T-helper 9 cell (primary cell): Measurements from ENCODE around the gene RAX.
"Not testable (repeated sequence)": the region's sequence is repeated elsewhere in the genome, so short reads cannot be mapped to it uniquely, and the experiment has no call there.

ENCODE experiments used
- DNase-seq: peaks from one replicate; pipeline ENCODE4 v3.0.0-alpha.2; 2020

The RAX gene

GRCh38 chr18:59272221-59272888 lies 899 bp downstream of the RAX start:
- no peak for DNase-seq

GRCh38 chr18:59271606-59272220 lies 1.5 kb downstream of the RAX start:
- no peak for DNase-seq

- no peak for DNase-seq
Measured at GRCh38 chr18:59270689-59271257, 2.5 kb downstream of the RAX start.

GRCh38 chr18:59269563-59270119 lies 3.6 kb downstream of the RAX start:
- no peak for DNase-seq

GRCh38 chr18:59268721-59269562 lies 4.3 kb downstream of the RAX start:
- DNase-seq: no peak

GRCh38 chr18:59268127-59268720 lies 5.0 kb downstream of the RAX start:
- DNase-seq: no peak

GRCh38 chr18:59267503-59268126 lies 5.6 kb downstream of the RAX start:
- DNase-seq: no peak

- no peak for DNase-seq
Measured at GRCh38 chr18:59266886-59267502, 6.3 kb downstream of the RAX start.

- DNase-seq: no peak
Measured at GRCh38 chr18:59266459-59266858, 6.8 kb downstream of the RAX start.

GRCh38 chr18:59265974-59266369 lies 7.3 kb downstream of the RAX start:
- DNase-seq: no peak

- DNase-seq: no peak
Measured at GRCh38 chr18:59265246-59265973, 7.8 kb downstream of the RAX start.

- no peak for DNase-seq
Measured at GRCh38 chr18:59264651-59265245, 8.5 kb downstream of the RAX start.

- no peak for DNase-seq
Measured at GRCh38 chr18:59264121-59264571, 9.1 kb downstream of the RAX start.

GRCh38 chr18:59263661-59264060 lies 9.6 kb downstream of the RAX start:
- DNase-seq: no peak

- DNase-seq: not testable (repeated sequence)
Measured at GRCh38 chr18:59262243-59262642, 11.0 kb downstream of the RAX start.

GRCh38 chr18:59261842-59262241 lies 11.4 kb downstream of the RAX start:
- not testable (repeated sequence) for DNase-seq

GRCh38 chr18:59255491-59255890 lies 17.8 kb downstream of the RAX start:
- DNase-seq: not testable (repeated sequence)

GRCh38 chr18:59249199-59249774 lies 24.0 kb downstream of the RAX start:
- no peak for DNase-seq

GRCh38 chr18:59246796-59247195 lies 26.5 kb downstream of the RAX start:
- DNase-seq: no peak

GRCh38 chr18:59242906-59243305 lies 30.3 kb downstream of the RAX start:
- DNase-seq: no peak
